SIG-M5 (cell line): ENCODE data around the gene IL4.
"Not testable (repeated sequence)": the region's sequence is repeated elsewhere in the genome, so short reads cannot be mapped to it uniquely, and the experiment has no call there.

Experiments
- DNase-seq: peaks from one replicate; lab custom pipeline; 2025; lab: John Stamatoyannopoulos, UW

The IL4 gene

GRCh38 chr5:132674671-132675506 is 1.1 kb downstream of the IL4 start:
- no peak for DNase-seq

GRCh38 chr5:132675936-132676689 is 2.3 kb downstream of the IL4 start:
- DNase-seq = no peak

- DNase-seq = no peak
These were observed 3.4 kb downstream of the IL4 start for GRCh38 chr5:132677191-132677590.

- DNase-seq = no peak
These were observed 4.1 kb downstream of the IL4 start for GRCh38 chr5:132677682-132678400.

- no peak for DNase-seq
These were observed 4.9 kb downstream of the IL4 start for GRCh38 chr5:132678735-132679134.

GRCh38 chr5:132679166-132679565 is 5.4 kb downstream of the IL4 start:
- no peak for DNase-seq

- DNase-seq = no peak
These were observed 6.1 kb downstream of the IL4 start for GRCh38 chr5:132679717-132680380.

- DNase-seq = no peak
These were observed 7.1 kb downstream of the IL4 start for GRCh38 chr5:132680780-132681475.

- DNase-seq = no peak
These were observed 7.7 kb downstream of the IL4 start for GRCh38 chr5:132681476-132681831.

- no peak for DNase-seq
These were observed 8.2 kb downstream of the IL4 start for GRCh38 chr5:132681983-132682382.

GRCh38 chr5:132684491-132684890 is 10.7 kb downstream of the IL4 start:
- DNase-seq = no peak

GRCh38 chr5:132684922-132685720 is 11.3 kb downstream of the IL4 start:
- no peak for DNase-seq

- DNase-seq = no peak
These were observed 12.4 kb downstream of the IL4 start for GRCh38 chr5:132686193-132686592.

GRCh38 chr5:132687995-132688394 is 14.2 kb downstream of the IL4 start:
- no peak for DNase-seq

- no peak for DNase-seq
These were observed 14.9 kb downstream of the IL4 start for GRCh38 chr5:132688536-132689339.

GRCh38 chr5:132689513-132689912 is 15.7 kb downstream of the IL4 start:
- DNase-seq = no peak

- no peak for DNase-seq
These were observed 16.4 kb downstream of the IL4 start for GRCh38 chr5:132690156-132690555.

- DNase-seq = not testable (repeated sequence)
These were observed 18.2 kb downstream of the IL4 start for GRCh38 chr5:132691755-132692631.

GRCh38 chr5:132692632-132692967 is 18.8 kb downstream of the IL4 start:
- DNase-seq = no peak
